Stimulated activated CD8-positive, alpha-beta memory T cell treated with anti-CD3 and anti-CD28 coated beads, Interleukin-12 subunit alpha, Interleukin-12 subunit beta, amount 100 ng/mL, for 1 hour (primary cell): Measurements from ENCODE around the gene DPM3.
"Not testable (repeated sequence)": the region's sequence is repeated elsewhere in the genome, so short reads cannot be mapped to it uniquely, and the experiment has no call there.

Source experiments
- DNase-seq: peaks from one replicate; pipeline ENCODE4 v3.0.0-alpha.2; 2020; ENCODE audit warnings: low read depth

The DPM3 gene, protein sequence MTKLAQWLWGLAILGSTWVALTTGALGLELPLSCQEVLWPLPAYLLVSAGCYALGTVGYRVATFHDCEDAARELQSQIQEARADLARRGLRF

DNA sequence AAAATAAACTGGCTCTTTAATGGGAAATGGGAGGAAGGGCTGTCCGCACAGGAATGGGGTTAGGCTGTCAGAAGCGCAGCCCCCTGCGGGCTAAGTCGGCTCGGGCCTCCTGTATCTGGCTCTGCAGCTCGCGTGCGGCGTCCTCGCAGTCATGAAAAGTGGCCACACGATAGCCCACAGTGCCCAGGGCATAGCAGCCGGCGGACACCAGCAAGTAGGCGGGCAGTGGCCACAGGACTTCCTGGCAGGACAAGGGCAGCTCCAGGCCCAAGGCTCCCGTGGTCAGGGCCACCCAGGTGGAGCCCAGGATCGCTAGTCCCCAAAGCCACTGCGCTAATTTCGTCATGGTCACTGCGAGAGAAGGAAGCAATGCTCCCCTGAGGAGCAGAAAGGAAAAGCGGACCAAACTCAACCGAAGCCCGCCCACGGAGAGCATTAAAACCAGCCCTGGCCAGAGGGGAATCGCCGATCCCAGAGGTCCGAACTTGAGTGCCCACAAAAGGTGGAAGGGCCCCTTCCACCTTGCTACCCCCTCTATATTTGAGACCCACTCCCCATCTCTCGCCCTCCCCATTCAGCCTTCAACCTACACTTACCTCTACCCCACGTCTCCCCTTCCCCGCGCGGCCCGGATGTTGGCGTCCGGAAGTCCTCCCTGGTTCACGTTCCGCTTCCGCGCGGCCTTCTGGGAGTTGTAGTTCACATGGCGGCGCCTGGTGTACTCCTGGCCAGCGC is at the start of gene DPM3:
Gene DPM3, minus strand, starts transcription at position 637 of the 735 bp plus-strand sequence. Its CDS starts 291 bp downstream, at position 346.
- DNase-seq: peak; percentile 81

DNA sequence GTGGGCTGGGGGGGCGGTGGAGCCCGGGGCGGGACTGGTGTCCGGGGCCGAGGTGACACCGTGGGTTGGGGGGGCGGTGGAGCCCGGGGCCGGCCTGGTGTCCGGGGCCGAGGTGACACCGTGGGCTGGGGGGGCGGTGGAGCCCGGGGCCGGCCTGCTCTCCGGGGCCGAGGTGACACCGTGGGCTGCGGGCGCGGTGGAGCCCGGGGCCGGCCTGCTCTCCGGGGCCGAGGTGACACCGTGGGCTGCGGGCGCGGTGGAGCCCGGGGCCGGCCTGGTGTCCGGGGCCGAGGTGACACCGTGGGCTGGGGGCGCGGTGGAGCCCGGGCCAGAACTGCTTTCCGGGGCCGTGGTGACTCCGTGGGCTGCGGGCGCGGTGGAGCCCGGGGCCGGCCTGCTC is 49.6 kb upstream of the DPM3 start:
- DNase-seq: not testable (repeated sequence)

DNA sequence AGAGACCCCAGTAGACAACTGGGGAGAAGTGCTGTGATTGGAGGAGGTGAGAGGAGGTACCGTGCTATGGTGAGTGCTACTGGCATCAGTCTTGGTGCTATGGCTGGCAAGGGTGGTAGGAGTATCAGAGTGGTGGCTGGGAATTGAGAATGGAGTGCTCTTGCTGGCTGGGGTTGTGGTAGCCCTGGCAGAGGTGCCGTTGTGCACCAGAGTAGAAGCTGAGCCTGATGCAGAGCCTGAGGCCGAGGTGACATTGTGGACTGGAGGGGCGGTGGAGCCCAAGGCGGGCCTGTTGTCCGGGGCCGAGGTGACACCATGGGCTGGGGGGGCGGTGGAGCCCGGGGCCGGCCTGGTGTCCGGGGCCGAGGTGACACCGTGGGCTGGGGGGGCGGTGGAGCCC is 47.9 kb upstream of the DPM3 start:
- DNase-seq: no peak

DNA sequence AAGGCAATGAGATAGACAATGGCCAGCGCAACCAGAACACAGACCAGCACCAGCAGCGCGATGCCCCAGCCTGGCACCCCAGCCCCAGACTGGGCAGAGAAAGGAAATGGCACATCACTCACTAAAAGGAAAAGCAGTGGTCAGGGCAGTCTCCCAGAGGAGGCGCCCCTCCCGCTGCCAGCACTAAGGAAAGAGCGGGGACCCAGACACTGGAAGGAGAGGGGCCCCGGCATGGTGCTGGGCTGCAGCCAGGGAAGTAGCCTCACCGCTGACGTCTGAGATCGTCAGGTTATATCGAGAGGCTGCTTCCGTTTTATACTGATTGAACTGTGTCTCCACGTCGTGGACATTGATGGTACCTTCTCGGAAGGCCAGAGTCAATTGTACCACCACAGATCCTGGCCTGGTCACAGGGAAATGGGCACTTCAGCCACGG is 47.1 kb upstream of the DPM3 start:
- no peak for DNase-seq

DNA sequence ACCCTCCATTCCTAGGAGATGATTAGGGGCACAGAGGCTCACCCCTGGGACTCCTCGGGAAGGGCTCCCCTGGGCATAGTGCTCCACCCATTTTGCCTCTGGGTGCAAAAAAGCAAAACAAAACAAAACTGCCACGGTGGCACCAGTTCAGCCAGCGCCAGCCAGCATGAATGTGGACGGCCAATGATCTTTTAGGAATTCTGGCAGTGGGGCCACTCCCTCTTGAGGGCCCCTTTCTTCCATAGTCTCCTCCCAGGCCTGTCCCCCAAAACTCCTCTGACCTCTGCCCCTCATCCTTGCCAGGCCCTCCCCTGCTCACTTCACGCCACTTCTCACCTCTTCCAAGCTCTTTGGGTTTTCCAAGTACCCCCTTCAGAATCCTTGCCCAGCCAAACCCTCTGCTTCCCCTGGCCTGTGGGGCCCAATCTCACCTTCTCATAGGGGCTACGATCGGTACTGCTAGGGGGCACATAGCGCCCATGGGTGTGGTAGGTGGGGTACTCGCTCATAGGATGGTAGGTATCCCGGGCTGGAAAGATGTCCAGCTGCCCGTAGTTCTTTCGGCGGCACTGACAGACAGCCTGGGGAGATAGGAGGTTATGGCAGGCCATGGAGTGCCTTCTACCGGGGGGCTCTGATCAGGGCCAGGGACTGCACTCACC is 46.6 kb upstream of the DPM3 start:
- DNase-seq: no peak

DNA sequence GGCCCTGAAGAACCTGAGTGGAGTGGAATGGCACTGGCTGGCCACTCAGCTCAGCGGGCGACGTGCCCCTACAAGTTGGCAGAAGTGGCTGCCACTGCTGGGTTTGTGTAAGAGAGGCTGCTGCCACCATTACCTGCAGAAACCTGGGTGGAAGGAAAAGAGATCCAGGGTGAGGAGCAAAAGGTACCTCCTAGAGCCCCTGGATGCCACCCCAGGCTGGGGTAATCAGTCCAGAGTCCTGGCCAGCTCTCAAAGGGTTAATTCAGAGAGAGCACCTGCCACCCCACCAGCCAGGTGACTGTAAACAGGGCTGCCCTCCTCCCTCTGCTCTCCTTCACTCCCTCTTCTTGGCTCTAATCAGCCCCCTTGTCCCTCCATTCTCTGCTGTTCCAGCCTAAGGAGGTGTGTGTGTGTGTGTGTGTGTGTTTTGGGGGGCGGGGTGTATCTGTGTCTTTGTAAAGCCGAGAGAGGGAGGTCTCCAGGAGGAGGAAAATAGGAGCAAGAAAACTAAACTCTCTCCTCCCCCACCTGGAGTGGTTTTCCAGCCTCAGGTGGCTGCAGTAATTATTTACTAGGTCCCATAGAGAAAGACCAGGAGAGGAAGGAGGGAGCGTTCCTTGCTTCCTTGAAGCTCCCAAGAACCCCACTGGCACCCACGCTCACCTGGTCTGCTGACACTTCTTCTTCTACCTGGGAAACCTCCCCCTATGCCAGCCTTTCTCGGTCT is 45.9 kb upstream of the DPM3 start:
- DNase-seq: no peak

DNA sequence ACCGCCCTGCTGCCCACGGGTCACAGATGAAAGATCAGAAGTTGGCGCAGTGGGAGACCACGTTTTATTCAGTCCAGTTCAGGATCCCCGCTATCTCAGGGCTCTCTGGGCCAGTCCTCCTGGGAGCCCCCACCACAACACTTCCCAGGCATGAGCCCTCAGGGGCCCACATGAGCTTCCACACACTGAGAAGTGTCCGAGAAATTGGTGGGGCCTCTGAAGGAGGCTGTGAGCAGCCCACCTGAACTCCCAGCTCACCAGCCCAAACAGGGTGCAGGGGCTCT is 45.4 kb upstream of the DPM3 start:
- no peak for DNase-seq

DNA sequence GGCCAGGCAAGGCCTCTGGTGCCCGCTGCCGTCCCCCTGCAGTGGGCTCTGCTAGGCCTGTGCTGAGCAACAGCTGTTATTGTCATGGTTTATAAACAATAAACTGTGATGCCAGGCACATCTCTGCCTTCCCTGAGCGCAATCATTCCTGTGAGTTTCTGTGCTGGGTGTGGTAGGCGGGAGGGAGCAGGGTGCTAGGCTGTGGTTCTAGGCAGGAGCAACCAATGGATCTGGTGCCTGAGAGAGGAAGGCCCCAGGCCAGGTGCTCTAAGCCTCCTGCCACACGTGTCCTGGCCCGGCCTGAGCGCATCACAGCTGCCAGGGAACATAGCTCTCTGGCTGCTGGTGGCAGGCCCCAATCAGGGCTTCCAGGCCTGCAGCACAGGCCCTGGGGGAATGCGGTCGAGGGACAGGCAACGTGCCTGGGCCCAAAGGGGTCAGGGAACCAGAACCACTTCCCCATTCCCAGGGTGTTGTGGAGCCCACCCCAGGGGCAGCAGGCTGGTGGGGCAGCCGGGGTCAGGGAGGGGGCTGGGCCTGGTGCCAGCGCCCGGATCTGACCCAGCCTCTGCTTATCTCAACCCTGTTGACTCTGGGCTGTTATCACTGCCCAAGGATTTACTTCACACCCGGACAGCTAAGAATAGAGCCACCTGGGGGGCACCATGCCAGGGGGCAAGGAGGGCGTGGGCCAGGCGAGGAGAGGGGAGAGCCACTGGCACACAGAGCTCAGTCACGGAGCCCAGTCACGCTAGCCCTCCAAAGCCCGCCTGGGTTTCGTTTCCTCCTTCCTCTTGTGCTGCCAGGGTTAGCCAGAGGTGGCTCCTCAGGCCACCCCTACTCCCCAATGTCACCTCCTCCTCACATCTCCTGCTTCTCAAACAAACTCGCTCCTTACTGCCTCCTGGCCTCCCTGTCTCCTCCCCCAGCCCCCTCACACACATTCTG is 44.8 kb upstream of the DPM3 start:
- DNase-seq: no peak

DNA sequence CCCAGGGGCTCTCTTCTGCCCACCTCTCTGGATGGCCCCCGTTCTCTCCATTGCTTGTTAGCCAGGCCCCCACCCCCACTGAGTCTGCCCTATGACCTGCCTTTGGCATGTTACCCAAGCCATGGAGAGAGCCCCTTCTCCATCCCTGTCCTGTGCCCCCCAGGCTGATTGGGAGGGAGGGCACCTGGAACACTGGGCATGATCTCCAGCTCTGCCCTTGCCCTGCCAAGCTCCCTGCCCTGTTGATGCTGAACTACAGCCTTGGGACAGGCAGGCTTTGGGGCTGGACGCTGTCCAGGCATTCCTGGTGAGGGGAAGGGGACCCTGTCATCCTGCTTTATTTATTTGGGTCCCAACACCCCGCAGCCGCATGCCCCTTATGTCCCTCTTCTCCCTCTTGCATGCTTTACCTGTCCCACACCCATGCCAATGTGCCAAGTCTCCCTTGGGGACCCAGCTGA is 44.0 kb upstream of the DPM3 start:
- no peak for DNase-seq

DNA sequence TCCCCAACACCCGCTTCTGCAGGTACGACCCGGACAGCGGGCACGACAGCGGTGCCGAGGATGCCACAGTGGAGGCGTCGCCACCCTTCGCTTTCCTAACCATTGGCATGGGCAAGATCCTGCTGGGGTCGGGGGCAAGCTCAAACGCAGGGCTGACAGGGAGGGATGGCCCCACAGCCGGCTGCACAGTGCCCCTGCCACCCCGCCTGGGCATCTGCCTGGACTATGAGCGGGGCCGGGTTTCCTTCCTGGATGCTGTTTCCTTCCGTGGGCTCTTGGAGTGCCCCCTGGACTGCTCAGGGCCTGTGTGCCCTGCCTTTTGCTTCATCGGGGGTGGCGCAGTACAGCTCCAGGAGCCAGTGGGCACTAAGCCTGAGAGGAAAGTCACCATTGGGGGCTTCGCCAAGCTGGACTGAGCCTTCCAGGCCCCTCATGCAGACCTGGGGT is 43.5 kb upstream of the DPM3 start:
- DNase-seq: no peak

DNA sequence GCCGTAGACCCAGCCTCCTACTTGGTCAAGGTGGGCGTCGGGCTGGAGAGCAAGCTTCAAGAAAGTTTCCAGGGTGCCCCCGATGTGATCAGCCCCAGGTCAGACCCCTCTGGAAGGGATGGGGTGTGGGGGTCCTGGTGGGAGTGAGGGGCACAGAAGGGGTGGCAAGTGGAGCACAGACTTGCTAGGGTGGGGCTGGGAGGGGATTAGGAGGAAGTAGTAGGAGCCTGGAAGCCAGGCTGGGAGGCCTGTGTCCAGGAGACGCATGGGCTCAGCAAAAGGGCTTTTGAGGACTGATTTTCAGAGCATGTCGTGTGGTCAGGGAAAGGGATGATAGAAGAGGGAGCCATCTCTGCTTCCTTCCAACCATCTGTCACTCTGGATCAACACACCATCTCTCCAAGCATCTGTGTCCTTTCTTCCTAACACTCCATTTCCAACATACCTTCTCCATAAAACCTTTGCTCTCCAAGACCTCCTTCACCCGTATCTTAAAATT is 41.8 kb upstream of the DPM3 start:
- DNase-seq: no peak

DNA sequence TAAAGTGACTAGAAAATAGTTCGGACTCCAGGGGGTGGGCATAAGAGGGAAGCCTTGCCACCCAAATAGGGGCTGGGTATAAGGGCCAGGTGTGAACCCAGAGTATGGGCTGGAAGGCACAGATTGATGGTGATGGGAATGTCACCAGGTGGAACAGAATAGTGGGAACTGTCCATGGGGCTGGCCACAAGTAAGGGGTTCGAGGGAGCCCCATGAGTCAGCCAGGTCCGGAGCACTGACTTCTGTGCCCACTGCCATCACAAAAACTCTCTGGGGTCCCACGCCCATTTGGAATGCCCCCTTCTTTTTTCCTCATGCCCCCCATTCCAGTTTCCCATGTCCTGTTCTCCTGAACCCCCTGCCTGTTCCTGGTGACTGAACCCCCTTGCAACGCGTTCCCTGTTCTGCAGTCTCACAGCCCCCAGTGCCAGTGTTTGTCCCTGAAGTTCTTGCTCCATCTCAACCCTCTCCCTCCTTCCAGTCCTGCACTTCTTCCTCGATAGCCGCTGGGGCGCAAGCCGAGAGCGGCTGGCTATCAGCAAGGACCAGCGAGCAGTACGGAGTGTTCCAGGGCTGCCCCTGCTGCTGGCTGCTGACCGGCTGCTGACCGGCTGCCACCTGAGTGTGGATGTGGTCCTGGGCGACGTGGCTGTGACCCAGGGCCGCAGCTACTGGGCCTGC is 41.2 kb upstream of the DPM3 start:
- no peak for DNase-seq

DNA sequence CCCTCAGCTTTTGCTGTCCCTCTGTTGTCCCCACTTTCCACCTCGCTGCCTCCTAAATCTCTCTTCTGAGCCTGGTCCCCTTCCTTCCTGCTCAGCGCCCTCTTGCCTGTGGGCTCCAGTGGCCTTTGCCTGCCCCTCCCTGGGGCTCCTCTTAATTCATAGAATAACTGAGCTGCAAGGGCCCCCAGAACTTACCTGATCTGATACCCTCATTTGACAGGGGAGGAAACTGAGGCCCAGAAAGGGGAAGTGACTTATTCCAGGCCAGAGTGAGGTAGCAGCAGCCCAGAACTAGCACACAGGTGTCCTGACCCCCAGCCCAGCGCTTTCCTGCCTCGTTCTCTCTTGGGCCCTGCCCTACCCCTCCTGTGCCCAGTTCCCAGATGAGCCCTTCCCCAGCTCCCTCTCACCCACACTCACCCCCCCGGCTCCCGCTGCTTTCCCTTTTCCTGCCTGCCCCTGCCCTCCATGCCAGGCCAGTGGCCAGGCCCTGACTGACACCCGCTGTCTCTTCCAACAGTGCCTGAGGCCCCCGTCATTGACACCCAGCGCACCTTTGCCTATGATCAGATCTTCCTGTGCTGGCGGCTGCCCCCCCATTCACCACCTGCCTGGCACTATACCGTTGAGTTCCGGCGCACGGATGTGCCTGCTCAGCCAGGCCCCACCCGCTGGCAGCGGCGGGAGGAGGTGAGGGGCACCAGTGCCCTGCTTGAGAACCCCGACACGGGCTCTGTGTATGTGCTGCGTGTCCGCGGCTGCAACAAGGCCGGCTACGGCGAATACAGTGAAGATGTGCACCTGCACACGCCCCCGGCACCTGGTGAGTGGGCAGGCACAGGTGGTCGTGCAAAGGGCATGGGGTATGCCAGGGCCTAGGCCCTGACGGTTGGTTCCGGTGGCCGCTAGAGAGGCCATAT is 39.0 kb upstream of the DPM3 start:
- no peak for DNase-seq

DNA sequence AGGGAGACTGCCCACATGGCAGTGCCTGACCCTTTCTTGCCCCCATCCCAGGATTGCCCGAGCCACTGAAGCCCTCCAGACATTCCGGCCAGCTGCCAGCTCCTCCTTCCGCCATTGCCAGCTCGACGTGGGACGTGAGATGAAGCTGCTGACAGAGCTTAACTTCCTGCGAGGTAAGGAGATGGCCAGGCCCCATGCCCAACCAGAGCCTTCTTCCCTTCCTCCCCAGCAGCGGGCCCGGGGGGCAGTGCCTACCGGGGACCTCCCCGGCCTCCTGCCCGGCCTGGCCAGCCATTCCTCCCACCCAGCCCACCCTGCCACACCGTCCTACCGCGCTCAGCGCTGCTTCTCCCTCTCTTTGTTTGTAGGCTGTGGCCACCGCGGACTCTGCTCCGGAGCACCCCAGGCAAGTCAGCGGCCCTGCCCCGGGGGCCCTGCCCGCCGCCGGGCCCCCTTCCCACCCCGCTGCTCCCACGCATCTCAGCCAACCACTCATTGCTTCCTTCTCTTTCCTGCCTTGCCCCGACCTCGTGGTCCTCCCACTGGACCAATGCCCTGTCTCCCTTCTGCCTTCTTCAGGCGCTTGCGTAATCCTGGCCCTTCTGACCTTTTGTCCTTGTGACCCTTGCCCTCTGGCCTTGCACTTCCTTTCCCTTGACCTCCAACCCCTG is 38.2 kb upstream of the DPM3 start:
- DNase-seq: no peak

DNA sequence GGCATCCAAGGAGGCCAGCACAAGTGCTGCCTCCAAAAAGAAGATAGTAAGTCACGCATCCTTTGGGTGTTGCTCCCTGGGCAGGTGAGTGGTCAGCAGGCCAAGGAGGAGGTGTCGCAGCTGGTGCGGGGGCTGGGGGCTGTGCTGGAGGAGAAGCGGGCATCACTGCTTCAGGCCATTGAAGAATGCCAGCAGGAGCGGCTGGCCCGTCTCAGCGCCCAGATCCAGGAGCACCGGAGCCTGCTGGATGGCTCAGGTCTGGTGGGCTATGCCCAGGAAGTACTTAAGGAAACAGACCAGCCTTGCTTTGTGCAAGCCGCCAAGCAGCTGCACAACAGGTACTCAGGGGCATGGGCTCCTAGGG is 37.6 kb upstream of the DPM3 start:
- DNase-seq: no peak

DNA sequence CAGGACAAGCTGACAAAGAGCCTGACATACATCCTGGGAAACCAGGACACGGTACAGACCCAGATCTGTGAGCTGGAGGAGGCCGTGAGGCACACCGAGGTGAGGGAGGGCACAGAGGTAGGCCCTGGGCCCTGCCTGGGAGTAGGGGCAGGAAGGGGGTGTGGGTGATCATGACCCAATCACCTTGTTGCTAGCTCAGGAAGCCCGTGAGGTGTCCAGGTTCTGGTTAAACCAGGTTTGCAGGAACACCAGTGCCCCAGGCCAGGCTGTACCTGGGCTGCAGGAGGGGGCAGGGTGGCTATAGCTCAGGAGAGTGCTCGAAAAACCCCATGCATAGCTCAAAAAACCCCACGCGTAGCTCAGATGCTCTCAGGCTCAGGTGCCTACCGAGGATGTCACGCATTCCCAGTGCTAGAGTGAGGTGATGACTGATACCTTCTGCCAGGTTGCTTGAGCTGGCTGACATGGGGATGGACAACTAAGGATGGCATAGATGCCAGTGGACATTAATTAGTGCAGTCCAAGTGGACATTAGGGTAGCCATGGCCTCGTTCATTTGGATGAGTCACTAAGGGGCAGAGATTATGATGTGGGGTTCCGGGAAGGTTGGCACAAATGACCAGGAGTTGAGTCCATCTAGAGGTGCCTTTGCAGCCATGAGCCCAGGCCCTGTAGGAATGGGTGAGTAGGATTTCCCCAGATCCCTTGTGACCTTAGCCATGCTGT is 37.0 kb upstream of the DPM3 start:
- DNase-seq: no peak

DNA sequence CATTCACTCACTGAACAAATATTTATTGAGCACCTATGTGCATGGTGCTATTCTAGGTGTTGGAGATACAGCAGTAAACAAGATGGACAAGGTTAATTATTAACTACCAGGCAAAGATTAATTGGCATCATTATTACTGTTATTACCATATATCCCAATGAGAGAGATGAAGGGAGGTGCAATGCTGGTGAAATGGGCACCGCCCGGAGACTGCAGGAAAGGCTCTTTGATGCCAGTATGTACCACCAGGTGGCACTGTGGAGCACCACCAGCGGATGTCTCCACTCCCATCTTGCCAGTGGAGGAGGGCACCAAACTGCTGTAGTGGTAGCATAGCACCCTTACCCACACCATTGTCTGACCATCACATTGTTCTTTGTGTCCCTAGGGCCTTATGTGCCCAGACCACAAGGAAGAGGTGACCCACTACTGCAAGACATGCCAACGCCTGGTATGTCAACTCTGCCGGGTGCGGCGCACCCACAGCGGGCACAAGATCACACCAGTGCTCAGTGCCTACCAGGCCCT is 36.3 kb upstream of the DPM3 start:
- peak; percentile 80 for DNase-seq

DNA sequence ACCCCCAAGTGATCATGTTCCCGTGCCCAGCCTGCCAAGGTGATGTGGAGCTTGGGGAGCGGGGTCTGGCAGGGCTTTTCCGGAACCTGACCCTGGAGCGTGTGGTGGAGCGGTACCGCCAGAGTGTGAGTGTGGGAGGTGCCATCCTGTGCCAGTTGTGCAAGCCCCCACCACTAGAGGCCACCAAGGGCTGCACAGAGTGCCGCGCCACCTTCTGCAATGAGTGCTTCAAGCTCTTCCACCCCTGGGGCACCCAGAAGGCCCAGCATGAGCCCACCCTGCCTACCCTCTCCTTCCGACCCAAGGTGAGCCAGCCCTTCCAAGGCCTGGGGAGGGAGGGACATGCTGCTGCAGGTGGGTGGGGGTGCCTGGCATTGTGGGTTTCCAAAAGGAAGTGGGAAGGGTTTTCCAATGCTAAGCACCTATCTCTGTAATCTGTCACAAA is 35.6 kb upstream of the DPM3 start:
- DNase-seq: no peak
